Measurements from ENCODE around the gene HADHB. TPM values are rescaled to one million over a fixed set of nuclear protein-coding genes. Genes with fewer than 3 reads are reported as not detected.

Gene HADHB
- total RNA-seq (2014; rRNA removed; shearing (Covaris generic); ENCODE audit: low replicate concordance): 40.7 and 48.8 TPM in 2 replicates

GRCh38 chr2:26244309-26245230 is at the start of gene HADHB, which contains the start of gene HADHA:
HADHB (plus strand) TSS chr2:26244939; CDS start chr2:26254255, 9,316 bp downstream.
HADHA (minus strand) TSS chr2:26244632; CDS start chr2:26244596, 36 bp downstream.
- DNase-seq: peak; percentile 93
- Histone ChIP-seq H3K4me2 (ENCODE audit: low read depth, low read length, poor library complexity, severe bottlenecking) (peak within 1 kb of the TSS; percentile 95), H3K4me1 (ENCODE audit: low read length) (peaks cover 56% of the 10 kb centered on the region)

GRCh38 chr2:26195040-26195984 is 49.4 kb upstream of the HADHB start:
- Histone ChIP-seq H3K9me3 (ENCODE audit: low read length) (no peaks in the 10 kb centered on the region), H3K4me3 (ENCODE audit: low read length) (no peak overlapping the region), H3K9ac (ENCODE audit: low read length) (no peak overlapping the region), H3K4me2 (ENCODE audit: low read depth, low read length, poor library complexity, severe bottlenecking) (no peak overlapping the region), H3K36me3 (ENCODE audit: insufficient read depth, low read length) (peaks cover 51% of the 10 kb centered on the region), H3K79me2 (ENCODE audit: low read length) (no peaks in the 10 kb centered on the region), H2AFZ (ENCODE audit: low read length) (no peak overlapping the region), H3K4me1 (ENCODE audit: low read length) (peaks cover 30% of the 10 kb centered on the region), H3K27ac (ENCODE audit: low read length) (no peak overlapping the region), H3K27me3 (ENCODE audit: low read length) (no peaks in the 10 kb centered on the region), H4K20me1 (ENCODE audit: insufficient read depth, low read depth, low read length) (no peaks in the 10 kb centered on the region), H3K9me2 (replicated peaks; ENCODE audit: insufficient read depth, low read length) (no peaks in the 10 kb centered on the region)
- DNase-seq: no peak

More at GRCh38 chr2:26244309-26245230, at the start of gene HADHB, which contains the start of gene HADHA:
- peak within 1 kb of the TSS; percentile 81 for H3K27ac ChIP-seq (ENCODE audit: low read length)
- no peaks in the 10 kb centered on the region for H3K9me2 ChIP-seq (replicated peaks; ENCODE audit: insufficient read depth, low read length)
- H4K20me1 ChIP-seq (ENCODE audit: insufficient read depth, low read depth, low read length): no peaks in the 10 kb centered on the region; the same call in 1 of the 2 replicates
- no peaks in the 10 kb centered on the region for H3K36me3 ChIP-seq (ENCODE audit: insufficient read depth, low read length)
- H3K27me3 ChIP-seq (ENCODE audit: low read length): no peaks in the 10 kb centered on the region
- peaks cover 96% of the 10 kb centered on the region for H3K79me2 ChIP-seq (ENCODE audit: low read length)
- H3K9me3 ChIP-seq (ENCODE audit: low read length): no peaks in the 10 kb centered on the region
- H2AFZ ChIP-seq (ENCODE audit: low read length): peak within 1 kb of the TSS; percentile 82
- H3K9ac ChIP-seq (ENCODE audit: low read length): peak within 1 kb of the TSS; percentile 89
- peak within 1 kb of the TSS; percentile 95 for H3K4me3 ChIP-seq (ENCODE audit: low read length)

- Histone ChIP-seq H3K9me3 (ENCODE audit: low read length) (no peaks in the 10 kb centered on the region), H3K79me2 (ENCODE audit: low read length) (no peaks in the 10 kb centered on the region), H3K4me1 (ENCODE audit: low read length) (peaks cover 30% of the 10 kb centered on the region), H3K4me2 (ENCODE audit: low read depth, low read length, poor library complexity, severe bottlenecking) (peak overlapping the region; percentile 43), H3K9me2 (replicated peaks; ENCODE audit: insufficient read depth, low read length) (no peaks in the 10 kb centered on the region), H2AFZ (ENCODE audit: low read length) (no peak overlapping the region), H3K4me3 (ENCODE audit: low read length) (no peak overlapping the region), H3K27ac (ENCODE audit: low read length) (peak overlapping the region; percentile 40), H3K27me3 (ENCODE audit: low read length) (no peaks in the 10 kb centered on the region), H4K20me1 (ENCODE audit: insufficient read depth, low read depth, low read length) (no peaks in the 10 kb centered on the region), H3K9ac (ENCODE audit: low read length) (no peak overlapping the region), H3K36me3 (ENCODE audit: insufficient read depth, low read length) (peaks cover 60% of the 10 kb centered on the region)
- DNase-seq: peak; percentile 93
Measured at GRCh38 chr2:26196683-26197418, 47.9 kb upstream of the HADHB start.

- no peaks in the 10 kb centered on the region for H4K20me1 ChIP-seq (ENCODE audit: insufficient read depth, low read depth, low read length)
- H3K4me1 ChIP-seq (ENCODE audit: low read length): peaks cover 30% of the 10 kb centered on the region
- no peaks in the 10 kb centered on the region for H3K9me2 ChIP-seq (replicated peaks; ENCODE audit: insufficient read depth, low read length)
- no peaks in the 10 kb centered on the region for H3K27me3 ChIP-seq (ENCODE audit: low read length)
- no peak overlapping the region for H3K4me3 ChIP-seq (ENCODE audit: low read length)
- H3K9me3 ChIP-seq (ENCODE audit: low read length): no peaks in the 10 kb centered on the region
- H2AFZ ChIP-seq (ENCODE audit: low read length): no peak overlapping the region
- H3K79me2 ChIP-seq (ENCODE audit: low read length): no peaks in the 10 kb centered on the region
- H3K9ac ChIP-seq (ENCODE audit: low read length): no peak overlapping the region
- peak overlapping the region; percentile 43 for H3K4me2 ChIP-seq (ENCODE audit: low read depth, low read length, poor library complexity, severe bottlenecking)
- peak overlapping the region; percentile 40 for H3K27ac ChIP-seq (ENCODE audit: low read length)
- H3K36me3 ChIP-seq (ENCODE audit: insufficient read depth, low read length): peaks cover 60% of the 10 kb centered on the region
- DNase-seq: no peak
Measured at GRCh38 chr2:26197516-26197915, 47.2 kb upstream of the HADHB start.

GRCh38 chr2:26202981-26203490 is 41.7 kb upstream of the HADHB start:
- Histone ChIP-seq H4K20me1 (ENCODE audit: insufficient read depth, low read depth, low read length) (no peaks in the 10 kb centered on the region), H3K4me3 (ENCODE audit: low read length) (no peak overlapping the region), H3K9ac (ENCODE audit: low read length) (no peak overlapping the region), H3K27ac (ENCODE audit: low read length) (no peak overlapping the region), H3K4me2 (ENCODE audit: low read depth, low read length, poor library complexity, severe bottlenecking) (no peak overlapping the region), H3K4me1 (ENCODE audit: low read length) (peaks cover 3% of the 10 kb centered on the region), H3K79me2 (ENCODE audit: low read length) (no peaks in the 10 kb centered on the region), H2AFZ (ENCODE audit: low read length) (no peak overlapping the region), H3K36me3 (ENCODE audit: insufficient read depth, low read length) (peaks cover 56% of the 10 kb centered on the region), H3K27me3 (ENCODE audit: low read length) (no peaks in the 10 kb centered on the region), H3K9me2 (replicated peaks; ENCODE audit: insufficient read depth, low read length) (no peaks in the 10 kb centered on the region), H3K9me3 (ENCODE audit: low read length) (no peaks in the 10 kb centered on the region)
- no peak for DNase-seq

- Histone ChIP-seq H3K9me2 (replicated peaks; ENCODE audit: insufficient read depth, low read length) (no peaks in the 10 kb centered on the region), H3K9me3 (ENCODE audit: low read length) (no peaks in the 10 kb centered on the region), H3K4me2 (ENCODE audit: low read depth, low read length, poor library complexity, severe bottlenecking) (no peak overlapping the region), H4K20me1 (ENCODE audit: insufficient read depth, low read depth, low read length) (no peaks in the 10 kb centered on the region), H3K27me3 (ENCODE audit: low read length) (no peaks in the 10 kb centered on the region), H3K27ac (ENCODE audit: low read length) (no peak overlapping the region), H3K4me1 (ENCODE audit: low read length) (peaks cover 7% of the 10 kb centered on the region; the same call in 1 of the 2 replicates), H3K79me2 (ENCODE audit: low read length) (no peaks in the 10 kb centered on the region), H3K9ac (ENCODE audit: low read length) (no peak overlapping the region), H2AFZ (ENCODE audit: low read length) (no peak overlapping the region), H3K36me3 (ENCODE audit: insufficient read depth, low read length) (peaks cover 60% of the 10 kb centered on the region), H3K4me3 (ENCODE audit: low read length) (no peak overlapping the region)
- DNase-seq: no peak
Measured at GRCh38 chr2:26203906-26204305, 40.8 kb upstream of the HADHB start.

- H3K27ac ChIP-seq (ENCODE audit: low read length): no peak overlapping the region
- peaks cover 7% of the 10 kb centered on the region; the same call in 1 of the 2 replicates for H3K4me1 ChIP-seq (ENCODE audit: low read length)
- no peak overlapping the region for H2AFZ ChIP-seq (ENCODE audit: low read length)
- peaks cover 9% of the 10 kb centered on the region; the same call in 1 of the 2 replicates for H3K79me2 ChIP-seq (ENCODE audit: low read length)
- no peak for DNase-seq
- H3K36me3 ChIP-seq (ENCODE audit: insufficient read depth, low read length): peaks cover 72% of the 10 kb centered on the region
- no peak overlapping the region for H3K4me3 ChIP-seq (ENCODE audit: low read length)
- H3K9me2 ChIP-seq (replicated peaks; ENCODE audit: insufficient read depth, low read length): no peaks in the 10 kb centered on the region
- no peaks in the 10 kb centered on the region for H3K9me3 ChIP-seq (ENCODE audit: low read length)
- H4K20me1 ChIP-seq (ENCODE audit: insufficient read depth, low read depth, low read length): no peaks in the 10 kb centered on the region
- H3K4me2 ChIP-seq (ENCODE audit: low read depth, low read length, poor library complexity, severe bottlenecking): no peak overlapping the region
- no peaks in the 10 kb centered on the region for H3K27me3 ChIP-seq (ENCODE audit: low read length)
- no peak overlapping the region for H3K9ac ChIP-seq (ENCODE audit: low read length)
Measured at GRCh38 chr2:26212011-26212410, 32.7 kb upstream of the HADHB start.

Measured in Karpas-422 (cell line).